GM12878 (cell line): ENCODE measurements around the gene NPIPA3. TPM values are rescaled to one million over a fixed set of nuclear protein-coding genes. Genes with fewer than 3 reads are reported as not detected.
A peak's percentile ranks its signal among the peaks of the same experiment; 100 is the strongest.

Experiments
- ATAC-seq: fragments of 200-7000 bp; cut with Tn5 transposase; 3 replicates; pipeline ENCODE4 v1.9.1; 2020; ENCODE audit warnings: mild to moderate bottlenecking, moderate library complexity
- BruUV-seq: library from RNA; stranded (reverse); fragments of 400-500 nt; replicated peaks from 2 replicates; lab custom pipeline; 2021; lab: Mats Ljungman, UMichigan
- CTCF ChIA-PET: fragments of 300-600 bp; sonication (Branson Sonifier 250); formaldehyde crosslinking; extraction: SDS; loops from one replicate; lab custom pipeline; 2021; ENCODE audit warnings: inconsistent platforms; lab: Yijun Ruan, JAX
- POLR2A ChIA-PET: fragments of 350-600 bp; formaldehyde crosslinking; extraction: SDS; loops from one replicate; lab custom pipeline; 2021; ENCODE audit warnings: inconsistent platforms; lab: Charles Lee
- RAD21 ChIA-PET: fragments of 300-600 bp; sonication (Branson Sonifier 250); formaldehyde crosslinking; loops from one replicate; lab custom pipeline; 2023; ENCODE audit warnings: antibody characterized with exemption; ENCODE audit not compliant: unreplicated experiment; lab: Charles Lee
- SMC1A ChIA-PET: fragments of 300-600 bp; sonication (Branson Sonifier 250); formaldehyde crosslinking; loops from one replicate; lab custom pipeline; 2023; ENCODE audit not compliant: unreplicated experiment, uncharacterized antibody; lab: Charles Lee
- DNase-seq: peaks from one replicate; pipeline ENCODE4 v3.0.0-alpha.2; 2011; ENCODE audit warnings: low read depth, low spot score
- FAIRE-seq: peaks from 3 replicates; lab custom pipeline; 2011; peaks lifted over from hg19 to GRCh38; lab: Jason Lieb, UNC
- H2AFZ ChIP-seq: 2 replicates; pipeline ENCODE4 v1.6.0; 2011; ENCODE audit warnings: low read depth, low read length, control low read depth; ENCODE audit not compliant: control insufficient read depth
- H3K27ac ChIP-seq: 2 replicates; pipeline ENCODE4 v1.5.1; 2011; ENCODE audit warnings: control low read depth; ENCODE audit not compliant: control insufficient read depth, insufficient read depth
- H3K27me3 ChIP-seq, 2 experiments: replicated peaks in 1 of 2; 2 replicates each; pipeline versions ENCODE4 v1.6.0 to v1.6.1; 2011; ENCODE audit warnings: low read length in 1 of 2; ENCODE audit not compliant: control insufficient read depth in 2 of 2, insufficient read depth in 2 of 2
- H3K36me3 ChIP-seq, 2 experiments: 2 replicates each; pipeline ENCODE4 v1.5.1; 2011; ENCODE audit warnings: low read length in 1 of 2; ENCODE audit not compliant: control insufficient read depth in 2 of 2, insufficient read depth in 2 of 2
- H3K4me1 ChIP-seq: 2 replicates; pipeline ENCODE4 v1.6.1; 2011; ENCODE audit warnings: mild to moderate bottlenecking, low read length, moderate library complexity, mixed read lengths; ENCODE audit not compliant: control insufficient read depth, insufficient read depth
- H3K4me2 ChIP-seq: 2 replicates; pipeline ENCODE4 v1.6.0; 2011; ENCODE audit warnings: control low read depth; ENCODE audit not compliant: control insufficient read depth, insufficient read depth
- H3K4me3 ChIP-seq: fragments of 200-600 bp; sonication (generic); 2 replicates; pipeline ENCODE4 v1.5.1; 2016
- H3K79me2 ChIP-seq: 2 replicates; pipeline ENCODE4 v1.6.0; 2011; ENCODE audit warnings: low read length; ENCODE audit not compliant: control insufficient read depth, insufficient read depth
- H3K9ac ChIP-seq: 2 replicates; pipeline ENCODE4 v1.8.0; 2011; ENCODE audit warnings: low read length, control low read depth, mixed read lengths; ENCODE audit not compliant: control insufficient read depth, insufficient read depth
- H3K9me3 ChIP-seq: replicated peaks from 3 replicates; pipeline ENCODE4 v1.5.1; 2011; ENCODE audit warnings: mild to moderate bottlenecking, low read length; ENCODE audit not compliant: control insufficient read depth, insufficient read depth
- H4K20me1 ChIP-seq: 2 replicates; pipeline ENCODE4 v1.6.0; 2011; ENCODE audit not compliant: control insufficient read depth, insufficient read depth
- CBX5 ChIP-seq: sonication (generic); IDR thresholded peaks from 2 replicates; pipeline ENCODE4 v1.6.1; 2016; ENCODE audit warnings: low read depth, moderate library complexity, mild to moderate bottlenecking, inconsistent platforms
- CEBPZ ChIP-seq: fragments of 150-350 bp; IDR thresholded peaks from 2 replicates; pipeline ENCODE4 v1.6.1; 2016; ENCODE audit warnings: low read depth, low read length
- FOXK2 ChIP-seq: fragments of 450-650 bp; IDR thresholded peaks from 2 replicates; pipeline ENCODE4 v1.6.1; 2017; ENCODE audit warnings: mild to moderate bottlenecking, moderate library complexity
- HSF1 ChIP-seq: fragments of 150-350 bp; IDR thresholded peaks from 2 replicates; pipeline ENCODE4 v1.6.1; 2014; ENCODE audit warnings: mild to moderate bottlenecking, low read depth, low read length
- JUNB ChIP-seq: IDR thresholded peaks from 2 replicates; pipeline ENCODE4 v1.6.1; 2016; ENCODE audit warnings: antibody characterized with exemption, mild to moderate bottlenecking
- MXI1 ChIP-seq: fragments of 150-350 bp; IDR thresholded peaks from 2 replicates; pipeline ENCODE4 v1.6.1; 2011; ENCODE audit warnings: low read depth, mild to moderate bottlenecking, inconsistent platforms, low read length, improper control_type of control experiment
- NBN ChIP-seq: fragments of 450-650 bp; IDR thresholded peaks from 2 replicates; pipeline ENCODE4 v1.6.1; 2016
- PAX5 ChIP-seq: IDR thresholded peaks from 2 replicates; pipeline ENCODE4 v1.6.1; 2011; ENCODE audit warnings: low read depth, low read length, borderline replicate concordance
- PKNOX1 ChIP-seq: fragments of 450-650 bp; IDR thresholded peaks from 2 replicates; pipeline ENCODE4 v1.6.1; 2016; ENCODE audit warnings: mild to moderate bottlenecking
- POLR2AphosphoS2 ChIP-seq: IDR thresholded peaks from 2 replicates; pipeline ENCODE4 v1.6.1; 2011; ENCODE audit warnings: low read depth, mild to moderate bottlenecking, low read length, improper control_type of control experiment, moderate library complexity
- SMAD1 ChIP-seq: fragments of 450-650 bp; IDR thresholded peaks from 2 replicates; pipeline ENCODE4 v1.6.1; 2018; ENCODE audit warnings: mild to moderate bottlenecking, low read depth; ENCODE audit not compliant: partially characterized antibody
- STAT1 ChIP-seq: fragments of 450-650 bp; conservative IDR thresholded peaks from 2 replicates; pipeline ENCODE4 v1.6.1; 2014; ENCODE audit warnings: antibody characterized with exemption, mild to moderate bottlenecking
- SUPT20H ChIP-seq: IDR thresholded peaks from 2 replicates; pipeline ENCODE4 v1.6.1; 2011; ENCODE audit warnings: low read depth, mild to moderate bottlenecking, low read length, moderate library complexity, borderline replicate concordance; ENCODE audit not compliant: control insufficient read depth
- ZBTB33 ChIP-seq: fragments of 450-650 bp; IDR thresholded peaks from 2 replicates; pipeline ENCODE4 v1.6.1; 2017; ENCODE audit warnings: mild to moderate bottlenecking
- WGBS: methylation state at CpG from one replicate; pipeline ENCODE4 v1.1.6; 2016; ENCODE audit warnings: low lambda C conversion rate; ENCODE audit not compliant: insufficient replicate concordance, insufficient coverage; ENCODE audit errors: missing lambda C conversion rate; 5-methylcytosine and 5-hydroxymethylcytosine counted together
- in situ Hi-C: fragments of 300-500 bp; cut with MboI; formaldehyde crosslinking; loops from 9 replicates; pipeline ENCODE4 v1.14.3; 2018; ENCODE audit warnings: mixed read lengths
- intact Hi-C: fragments of 100-400 bp; cut with micrococcal nuclease; formaldehyde crosslinking; loops from one replicate; pipeline ENCODE4 v1.14.2; 2022; ENCODE audit not compliant: unreplicated experiment
- polyA plus RNA-seq, 11 experiments: library from polyadenylated mRNA; depleted of rRNA in 4 of 11; unstranded in 6 of 11; stranded (reverse) in 5 of 11; fragments of >200 nt; fragmentation: Nextera tagmentation in 4 of 11; fragmentation: Illumina TruSeq in 1 of 11; extraction: Ambion mirVana in 4 of 11; extraction: Trizol in 1 of 11; gene quantifications; 1 replicate in 1 of 11; 2 replicates in 10 of 11; pipeline versions ENCODE4 v1.2.1 to v1.2.3, GENCODE V29; 2011 to 2016; ENCODE audit warnings: inconsistent platforms in 2 of 11, missing spikeins in 2 of 11, low read depth in 1 of 11
- total RNA-seq, 4 experiments: library from RNA; depleted of rRNA in 3 of 4; stranded (reverse); fragments of >200 nt in 3 of 4; fragmentation: Illumina TruSeq in 1 of 4; extraction: Trizol in 1 of 4; gene quantifications; 2 replicates each; pipeline versions ENCODE4 v1.2.1 to v1.2.3, GENCODE V29; 2013 to 2021

The NPIPA3 gene
- total and polyA plus RNA-seq, 10 of the 15 experiments (the other 5 are each of a cell fraction or from before 2014, with no cell fraction given), result 0.37 to 1.4 (median 0.85) TPM; not detected in 1

- TF ChIP-seq PKNOX1 (no peak), SMAD1 (no peak), JUNB (no peak), CBX5 (no peak), POLR2AphosphoS2 (no peak), PAX5 (no peak)
These were observed 26.6 kb upstream of the NPIPA3 start (continued) for GRCh38 chr16:14676633-14677032.

- in situ Hi-C loops, result no loop called here
- H3K27ac ChIP-seq, result no peak overlapping the region
- no peak overlapping the region for H3K4me2 ChIP-seq
- H3K79me2 ChIP-seq, result no peaks in the 10 kb centered on the region
- ATAC-seq (no peak), DNase-seq (no peak)
- RAD21 ChIA-PET, result no interaction called here
- no peaks in the 10 kb centered on the region for H3K36me3 ChIP-seq
- SMC1A ChIA-PET, result no interaction called here
- no peaks in the 10 kb centered on the region for H3K4me1 ChIP-seq
- BruUV-seq, result no TSS peak
- 68% methylated on average over 5 of the region's 5 CpGs for WGBS
- no peaks in the 10 kb centered on the region for H4K20me1 ChIP-seq
- intact Hi-C loops, result no loop called here
- no peak overlapping the region for H3K9ac ChIP-seq
- no peaks in the 10 kb centered on the region for H3K9me3 ChIP-seq
- CTCF ChIA-PET, result no interaction called here
- H3K27me3 ChIP-seq, result no peaks in the 10 kb centered on the region
- TF ChIP-seq ZBTB33 (no peak), SUPT20H (no peak), FOXK2 (peak; percentile 16; the same call in 1 of the 2 replicates), STAT1 (no peak), NBN (no peak), MXI1 (no peak), CEBPZ (no peak), HSF1 (no peak)
- TF ChIP-seq, all 136 proteins: peak for 1
- Histone ChIP-seq H2AFZ (no peak overlapping the region), H3K4me3 (no peak overlapping the region)
- POLR2A ChIA-PET, result no interaction called here
- no peak for FAIRE-seq
These were observed 25.6 kb upstream of the NPIPA3 start for GRCh38 chr16:14677627-14678026.
